ENCODE measurements around the gene SHD.
"Not testable (repeated sequence)": the region's sequence is repeated elsewhere in the genome, so short reads cannot be mapped to it uniquely, and the experiment has no call there.

Gene SHD

DNA sequence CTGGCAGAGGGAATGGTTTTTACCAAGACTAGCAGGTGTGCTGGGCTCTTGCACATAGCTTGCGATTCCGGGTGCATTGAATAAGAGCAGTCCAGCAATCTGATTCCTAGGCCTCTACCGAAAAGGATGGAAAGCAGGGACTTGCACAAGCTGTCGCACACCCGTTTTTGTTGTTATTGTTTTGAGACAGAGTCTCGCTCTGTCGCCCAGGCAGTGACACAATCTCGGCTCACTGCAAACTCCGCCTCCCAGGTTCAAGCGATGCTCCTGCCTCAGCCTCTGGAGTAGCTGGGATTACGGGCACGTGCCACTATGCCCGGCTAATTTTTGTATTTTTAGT is 44.2 kb upstream of the SHD start:
- ChIA-PET POLR2A (no interaction called here), CTCF (interaction anchor here (1.1 to 4.6 kb wide), 2 partner anchors 8 to 13 kb away, joined by 8 to 35 read pairs; no protein-coding TSS in a partner anchor)
- no peak for DNase-seq (ENCODE audit: extremely low spot score)
- TF ChIP-seq, protein P1, sequence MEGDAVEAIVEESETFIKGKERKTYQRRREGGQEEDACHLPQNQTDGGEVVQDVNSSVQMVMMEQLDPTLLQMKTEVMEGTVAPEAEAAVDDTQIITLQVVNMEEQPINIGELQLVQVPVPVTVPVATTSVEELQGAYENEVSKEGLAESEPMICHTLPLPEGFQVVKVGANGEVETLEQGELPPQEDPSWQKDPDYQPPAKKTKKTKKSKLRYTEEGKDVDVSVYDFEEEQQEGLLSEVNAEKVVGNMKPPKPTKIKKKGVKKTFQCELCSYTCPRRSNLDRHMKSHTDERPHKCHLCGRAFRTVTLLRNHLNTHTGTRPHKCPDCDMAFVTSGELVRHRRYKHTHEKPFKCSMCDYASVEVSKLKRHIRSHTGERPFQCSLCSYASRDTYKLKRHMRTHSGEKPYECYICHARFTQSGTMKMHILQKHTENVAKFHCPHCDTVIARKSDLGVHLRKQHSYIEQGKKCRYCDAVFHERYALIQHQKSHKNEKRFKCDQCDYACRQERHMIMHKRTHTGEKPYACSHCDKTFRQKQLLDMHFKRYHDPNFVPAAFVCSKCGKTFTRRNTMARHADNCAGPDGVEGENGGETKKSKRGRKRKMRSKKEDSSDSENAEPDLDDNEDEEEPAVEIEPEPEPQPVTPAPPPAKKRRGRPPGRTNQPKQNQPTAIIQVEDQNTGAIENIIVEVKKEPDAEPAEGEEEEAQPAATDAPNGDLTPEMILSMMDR (IDR thresholded peaks at IDR 0.05; ENCODE audit: control extremely low read depth, extremely low read depth, low read depth, missing control alignments) = no peak

DNA sequence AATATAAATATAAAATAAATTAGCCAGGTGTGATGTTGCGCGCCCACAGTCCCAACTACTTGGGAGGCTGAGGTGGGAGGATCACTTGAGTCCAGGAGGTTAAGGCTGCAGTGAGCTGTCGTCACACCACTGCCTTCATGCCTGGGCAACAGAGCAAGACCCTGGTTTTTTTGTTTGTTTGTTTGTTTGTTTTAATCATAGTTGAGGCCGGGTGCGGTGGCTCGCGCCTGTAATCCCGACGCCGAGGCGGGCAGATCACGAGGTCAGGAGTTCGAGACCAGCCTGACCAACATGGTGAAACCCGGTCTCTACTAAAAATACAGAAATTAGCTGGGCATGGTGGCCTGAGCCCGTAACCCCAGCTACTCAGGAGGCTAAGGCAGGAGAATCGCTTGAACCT is 41.6 kb upstream of the SHD start:
- DNase-seq (ENCODE audit: extremely low spot score); POLR2A ChIA-PET: not testable (repeated sequence)
- CTCF ChIA-PET = interaction anchor here (1.1 kb wide), 1 partner anchor 9 kb away, joined by 4 read pairs; the partner anchor contains the start of gene YJU2

DNA sequence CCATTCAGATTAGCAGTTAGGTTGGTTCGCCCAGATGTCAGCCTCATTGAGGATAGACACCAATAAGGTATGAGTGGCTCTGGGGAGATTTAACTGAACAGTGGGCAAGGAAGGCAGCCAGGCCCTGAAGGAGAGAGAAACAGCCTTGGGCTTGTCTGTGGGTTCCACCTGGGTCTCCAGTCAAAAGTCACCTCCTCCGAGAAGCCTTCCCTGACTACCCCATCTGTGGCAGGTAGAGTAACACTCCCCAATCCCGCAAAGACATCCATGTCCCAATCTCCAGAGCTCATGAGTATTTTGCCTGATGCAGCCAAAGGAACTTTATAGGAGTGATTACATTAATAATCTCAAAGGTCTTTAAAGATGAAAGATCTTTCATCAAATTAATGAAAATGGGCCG is 40.2 kb upstream of the SHD start:
- TF ChIP-seq, protein P1 (IDR thresholded peaks at IDR 0.05; ENCODE audit: control extremely low read depth, extremely low read depth, low read depth, missing control alignments) = no peak
- DNase-seq (ENCODE audit: extremely low spot score) = no peak
- ChIA-PET POLR2A (interaction anchor here (0.7 kb wide), 1 partner anchor 1473 kb away, joined by 3 read pairs; no protein-coding TSS in a partner anchor), CTCF (interaction anchor here (1.0 to 4.0 kb wide), 2 partner anchors 9 to 28 kb away, joined by 3 to 11 read pairs; partner anchors contain the start of gene EBI3)

DNA sequence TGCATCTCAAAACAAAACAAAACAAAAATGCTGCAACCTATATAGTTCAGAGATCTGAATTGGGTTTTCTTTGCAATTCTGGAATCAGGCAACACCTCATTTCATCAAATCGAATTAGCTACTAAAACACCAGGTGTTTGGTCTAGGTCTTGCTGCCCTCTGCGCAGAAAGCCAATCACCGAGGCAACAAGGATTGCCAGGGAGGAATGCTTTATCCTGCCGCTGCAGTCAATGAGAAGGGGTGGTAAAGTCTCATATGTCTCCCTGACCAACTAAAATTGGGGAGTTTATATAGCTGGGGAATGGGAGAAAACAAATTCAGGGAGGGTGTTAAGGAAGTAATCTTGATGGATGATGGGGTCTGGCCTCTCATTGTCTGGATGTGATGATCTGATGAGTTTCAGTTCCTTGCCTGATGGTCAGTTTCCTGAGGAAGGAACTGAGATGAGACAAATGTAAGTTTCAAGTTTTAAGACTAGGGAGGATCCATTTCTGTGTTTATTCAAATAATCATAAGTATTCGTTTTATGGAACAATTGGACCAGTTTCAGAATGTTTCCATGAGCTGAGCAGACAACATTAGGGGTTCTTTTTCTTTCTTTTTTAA is 37.1 kb upstream of the SHD start:
- ChIA-PET CTCF (interaction anchor here (1.2 to 4.9 kb wide), 5 partner anchors 8 to 159 kb away, joined by 3 to 35 read pairs (median 7); partner anchors contain the start of genes EBI3 and SH3GL1), POLR2A (interaction anchor here (0.6 to 1.3 kb wide), 3 partner anchors 9 to 15 kb away, joined by 3 to 8 read pairs (median 6); no protein-coding TSS in a partner anchor)
- TF ChIP-seq, protein P1 (IDR thresholded peaks at IDR 0.05; ENCODE audit: control extremely low read depth, extremely low read depth, low read depth, missing control alignments) = no peak
- no peak for DNase-seq (ENCODE audit: extremely low spot score)

DNA sequence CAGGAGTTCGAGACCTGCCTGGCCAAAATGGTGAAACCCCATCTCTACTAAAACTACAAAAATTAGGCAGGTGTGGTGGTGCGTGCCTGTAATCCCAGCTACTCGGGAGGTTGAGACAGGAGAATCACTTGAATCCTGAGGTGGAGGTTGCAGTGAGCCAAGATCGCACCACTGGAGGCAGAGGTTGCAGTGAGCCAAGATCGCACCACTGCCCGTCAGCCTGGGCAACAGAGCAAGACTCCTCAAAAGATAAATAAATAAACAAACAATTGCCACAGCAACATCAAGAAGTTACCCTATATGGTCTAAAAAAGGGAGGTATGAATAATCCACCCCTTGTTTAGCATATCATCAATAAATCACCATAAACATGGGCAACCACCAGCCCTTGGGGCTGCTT is 33.1 kb upstream of the SHD start:
- CTCF ChIA-PET; POLR2A ChIA-PET; DNase-seq (ENCODE audit: extremely low spot score): not testable (repeated sequence)

DNA sequence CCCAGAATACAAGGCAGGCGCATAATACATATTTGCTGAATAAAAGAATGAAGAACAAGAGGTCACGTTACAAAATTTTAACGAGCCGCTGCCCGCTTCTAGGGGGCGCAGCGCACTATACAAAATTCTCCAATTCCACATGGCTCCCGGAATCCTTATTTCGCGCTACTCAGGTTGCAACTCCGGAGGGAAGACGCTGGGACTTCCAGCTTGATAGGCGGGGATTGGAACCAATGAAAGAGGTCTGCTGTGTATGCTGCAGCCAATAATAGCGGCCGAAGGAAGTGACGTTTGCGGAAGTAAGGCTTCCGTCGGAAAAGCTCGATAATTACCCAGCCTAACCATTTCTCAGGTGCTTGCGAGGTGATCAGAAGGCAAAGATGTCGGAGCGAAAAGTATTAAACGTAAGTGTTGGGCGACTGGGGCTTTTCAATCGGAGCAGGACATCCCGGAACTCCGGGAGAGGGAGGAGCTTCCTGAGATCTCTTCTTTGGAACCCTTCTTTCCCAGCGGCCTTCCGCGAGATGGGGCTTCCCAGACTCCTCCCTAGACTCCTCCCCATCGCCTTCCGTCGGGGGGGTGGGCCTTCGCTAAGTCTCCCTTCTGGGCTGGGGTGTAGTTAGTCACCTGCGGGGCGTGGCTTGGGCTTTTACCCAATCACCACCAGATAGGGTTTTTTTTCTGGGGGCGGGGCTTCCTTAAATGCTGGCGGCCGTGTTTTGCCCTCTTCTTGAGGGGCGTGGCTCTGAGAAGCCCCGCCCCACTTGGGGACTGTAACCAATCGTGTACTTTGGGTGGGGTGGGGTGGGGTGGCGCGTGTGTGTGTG is 32.1 kb upstream of the SHD start, which contains the start of gene YJU2:
TSS of gene YJU2 (plus strand) at position 314 of the 827 bp plus-strand sequence. CDS start at position 381, 67 bp downstream.
- TF ChIP-seq, protein P1 (IDR thresholded peaks at IDR 0.05; ENCODE audit: control extremely low read depth, extremely low read depth, low read depth, missing control alignments) = peak; percentile 58
- DNase-seq (ENCODE audit: extremely low spot score) = peak; percentile 100
- CTCF ChIA-PET = interaction anchor here (0.7 to 1.2 kb wide), 5 partner anchors 9 to 278 kb away, joined by 3 to 15 read pairs (median 4); partner anchors contain the start of gene EBI3
- POLR2A ChIA-PET = interaction anchor here (0.5 to 1.3 kb wide), 2 partner anchors 89 to 96 kb away, joined by 3 to 4 read pairs; no protein-coding TSS in a partner anchor

DNA sequence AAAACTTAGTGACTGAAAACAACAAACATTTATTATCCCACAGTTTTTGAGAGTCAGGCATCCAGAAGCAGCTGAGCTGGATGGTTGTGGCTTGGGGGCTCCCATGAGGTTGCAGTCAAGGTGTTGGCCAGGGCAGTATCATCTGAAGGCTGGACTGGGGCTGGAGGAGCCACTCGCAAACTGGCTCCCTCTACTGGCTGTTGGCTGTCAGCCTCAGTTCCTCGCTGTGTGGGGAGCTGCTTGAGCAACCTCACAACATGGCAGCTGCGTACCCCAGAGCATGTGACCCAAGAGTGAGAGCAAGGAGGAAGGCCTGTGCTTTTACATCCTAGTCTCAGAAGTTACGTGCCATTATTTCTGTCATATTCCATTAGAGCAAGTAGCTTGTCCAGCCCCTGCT is 22.5 kb upstream of the SHD start:
- CTCF ChIA-PET = interaction anchor here (1.8 to 3.5 kb wide), 2 partner anchors 10 to 65 kb away, joined by 6 to 28 read pairs; no protein-coding TSS in a partner anchor
- no peak for DNase-seq (ENCODE audit: extremely low spot score)
- TF ChIP-seq, protein P1 (IDR thresholded peaks at IDR 0.05; ENCODE audit: control extremely low read depth, extremely low read depth, low read depth, missing control alignments) = peak; percentile 9
- POLR2A ChIA-PET = interaction anchor here (0.5 to 1.0 kb wide), 2 partner anchors 15 to 126 kb away, joined by 3 to 4 read pairs; no protein-coding TSS in a partner anchor

All from GM10248 (cell line).